ENCODE data around the gene DUSP16.

Gene DUSP16

DNA sequence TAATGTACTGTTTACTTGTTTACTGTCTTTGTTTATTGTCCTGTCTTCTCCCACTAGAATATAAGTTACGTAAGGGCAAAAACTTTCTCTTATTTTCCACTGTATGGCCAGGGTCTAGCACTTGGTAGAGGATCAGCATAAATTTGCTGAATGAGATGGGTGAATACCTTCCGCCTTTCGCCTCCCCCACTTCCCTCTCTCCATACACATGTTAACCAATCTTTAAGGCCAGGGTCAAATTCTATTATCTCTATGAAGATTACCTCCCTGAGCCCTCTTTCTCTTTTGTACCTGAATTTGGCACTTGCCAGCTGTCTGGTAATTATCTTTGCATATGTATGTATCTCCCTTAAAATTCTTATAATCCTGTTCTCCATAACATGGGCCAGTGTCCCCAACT lies 4.9 kb downstream of the DUSP16 start:
- TF ChIP-seq, protein P1, sequence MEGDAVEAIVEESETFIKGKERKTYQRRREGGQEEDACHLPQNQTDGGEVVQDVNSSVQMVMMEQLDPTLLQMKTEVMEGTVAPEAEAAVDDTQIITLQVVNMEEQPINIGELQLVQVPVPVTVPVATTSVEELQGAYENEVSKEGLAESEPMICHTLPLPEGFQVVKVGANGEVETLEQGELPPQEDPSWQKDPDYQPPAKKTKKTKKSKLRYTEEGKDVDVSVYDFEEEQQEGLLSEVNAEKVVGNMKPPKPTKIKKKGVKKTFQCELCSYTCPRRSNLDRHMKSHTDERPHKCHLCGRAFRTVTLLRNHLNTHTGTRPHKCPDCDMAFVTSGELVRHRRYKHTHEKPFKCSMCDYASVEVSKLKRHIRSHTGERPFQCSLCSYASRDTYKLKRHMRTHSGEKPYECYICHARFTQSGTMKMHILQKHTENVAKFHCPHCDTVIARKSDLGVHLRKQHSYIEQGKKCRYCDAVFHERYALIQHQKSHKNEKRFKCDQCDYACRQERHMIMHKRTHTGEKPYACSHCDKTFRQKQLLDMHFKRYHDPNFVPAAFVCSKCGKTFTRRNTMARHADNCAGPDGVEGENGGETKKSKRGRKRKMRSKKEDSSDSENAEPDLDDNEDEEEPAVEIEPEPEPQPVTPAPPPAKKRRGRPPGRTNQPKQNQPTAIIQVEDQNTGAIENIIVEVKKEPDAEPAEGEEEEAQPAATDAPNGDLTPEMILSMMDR (IDR thresholded peaks at IDR 0.05; ENCODE audit: low read depth, low read length, missing control alignments), result no peak
- no peak for DNase-seq (ENCODE audit: low read depth)
- no peak overlapping the region for H3K4me3 ChIP-seq (ENCODE audit: low read depth, low read length)

- no peak overlapping the region for H3K4me3 ChIP-seq (ENCODE audit: low read depth, low read length)
- no peak for DNase-seq (ENCODE audit: low read depth)
- TF ChIP-seq, protein P1 (IDR thresholded peaks at IDR 0.05; ENCODE audit: low read depth, low read length, missing control alignments), result no peak
These were observed 7.0 kb downstream of the DUSP16 start for GRCh38 chr12:12555656-12556055.

DNA sequence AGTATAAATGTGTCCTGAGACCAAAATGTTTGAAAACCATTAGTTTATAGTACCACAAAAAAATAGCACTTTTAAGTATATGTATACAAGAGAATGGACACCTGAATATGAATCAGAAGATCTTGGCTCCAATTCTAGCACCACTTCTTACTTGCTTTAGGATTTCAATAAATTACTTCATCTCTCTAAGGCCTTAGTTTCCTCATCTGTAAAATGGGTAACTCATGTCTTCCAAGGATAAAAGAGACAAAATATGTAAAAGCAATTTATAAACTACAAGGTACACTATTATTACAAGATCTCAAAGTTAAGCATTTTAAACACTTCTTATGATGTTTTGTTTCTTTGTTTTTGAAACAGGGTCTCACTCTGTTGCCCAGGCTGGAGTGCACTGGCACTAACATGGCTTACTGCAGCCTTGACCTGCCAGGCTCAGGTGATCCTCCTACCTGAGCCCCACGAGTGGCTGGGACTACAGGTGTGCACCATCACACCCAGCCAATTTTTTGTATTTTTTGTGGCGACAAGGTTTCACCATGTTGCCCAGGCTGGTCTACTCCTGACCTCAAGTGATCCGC lies 9.4 kb downstream of the DUSP16 start:
- TF ChIP-seq, protein P1 (IDR thresholded peaks at IDR 0.05; ENCODE audit: low read depth, low read length, missing control alignments), result no peak
- no peak for DNase-seq (ENCODE audit: low read depth)
- H3K4me3 ChIP-seq (ENCODE audit: low read depth, low read length), result no peak overlapping the region

- no peak for DNase-seq (ENCODE audit: low read depth)
- TF ChIP-seq, protein P1 (IDR thresholded peaks at IDR 0.05; ENCODE audit: low read depth, low read length, missing control alignments), result no peak
- no peak overlapping the region for H3K4me3 ChIP-seq (ENCODE audit: low read depth, low read length)
These were observed 11.5 kb downstream of the DUSP16 start for GRCh38 chr12:12551115-12551514.

DNA sequence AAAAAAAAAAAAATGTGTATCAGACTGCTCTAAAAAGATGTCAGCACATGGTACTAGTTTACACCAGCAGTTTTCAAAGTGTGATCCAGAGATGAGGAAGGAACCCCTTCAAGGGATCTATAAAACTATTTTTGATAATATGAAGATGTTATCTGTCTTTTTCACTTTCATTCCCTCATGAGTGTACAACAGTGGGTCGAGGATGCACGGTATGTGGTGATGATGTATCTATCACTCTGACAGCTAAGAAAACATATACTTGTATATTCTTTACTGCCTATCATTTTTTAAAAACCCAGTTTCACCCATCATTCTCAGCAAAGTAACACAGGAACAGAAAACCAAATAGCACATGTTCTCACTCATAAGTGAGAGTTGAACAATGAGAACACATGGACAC lies 12.4 kb downstream of the DUSP16 start:
- no peak overlapping the region for H3K4me3 ChIP-seq (ENCODE audit: low read depth, low read length)
- no peak for DNase-seq (ENCODE audit: low read depth)
- TF ChIP-seq, protein P1 (IDR thresholded peaks at IDR 0.05; ENCODE audit: low read depth, low read length, missing control alignments), result no peak

GRCh38 chr12:12549426-12549825 lies 13.2 kb downstream of the DUSP16 start:
- TF ChIP-seq, protein P1 (IDR thresholded peaks at IDR 0.05; ENCODE audit: low read depth, low read length, missing control alignments), result no peak
- no peak overlapping the region for H3K4me3 ChIP-seq (ENCODE audit: low read depth, low read length)
- DNase-seq (ENCODE audit: low read depth), result no peak

DNA sequence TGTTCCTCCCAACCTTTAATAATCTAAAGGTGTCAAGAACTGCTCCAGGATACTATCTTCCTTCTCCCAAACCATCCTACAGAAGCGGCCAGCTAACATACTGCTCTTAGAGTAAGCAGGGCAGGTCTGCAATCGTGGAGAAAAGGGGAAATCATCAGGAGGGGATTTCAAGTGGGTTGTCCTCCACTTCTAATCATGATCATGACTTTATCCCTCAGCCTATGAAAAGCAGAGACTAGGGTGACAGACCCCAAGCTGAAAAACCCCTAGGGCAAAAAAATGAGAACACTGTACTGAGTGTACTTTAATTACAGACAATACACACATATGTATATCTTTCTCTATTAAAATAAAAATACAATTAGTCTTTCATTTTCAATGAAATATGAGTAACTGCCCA lies 13.9 kb downstream of the DUSP16 start:
- TF ChIP-seq, protein P1 (IDR thresholded peaks at IDR 0.05; ENCODE audit: low read depth, low read length, missing control alignments), result no peak
- DNase-seq (ENCODE audit: low read depth), result no peak
- H3K4me3 ChIP-seq (ENCODE audit: low read depth, low read length), result no peak overlapping the region

Measured in GM12864 (cell line).